ENCODE results near the gene RPS6KC1. TPM values are rescaled to one million over a fixed set of nuclear protein-coding genes. Genes with fewer than 3 reads are reported as not detected.
"Not testable (repeated sequence)": the region's sequence is repeated elsewhere in the genome, so short reads cannot be mapped to it uniquely, and the experiment has no call there.

The RPS6KC1 gene
- total RNA-seq, 1 donor from 2014 or later = 12.9 TPM

GRCh38 chr1:213136190-213136917 lies 85.3 kb downstream of the RPS6KC1 start:
- no peak for DNase-seq (ENCODE audit: low read depth)
- Histone ChIP-seq H3K27me3 (ENCODE audit: control insufficient read depth, insufficient read depth, low read length) (no peaks in the 10 kb centered on the region), H3K36me3 (ENCODE audit: control insufficient read depth, insufficient read depth, low read length) (no peaks in the 10 kb centered on the region), H3K4me3 (ENCODE audit: low read depth, low read length) (no peak overlapping the region)
- no peak for FAIRE-seq
- no peak for TF ChIP-seq CTCF (IDR thresholded peaks at IDR 0.05; ENCODE audit: insufficient read depth, low read length, severe bottlenecking)

DNA sequence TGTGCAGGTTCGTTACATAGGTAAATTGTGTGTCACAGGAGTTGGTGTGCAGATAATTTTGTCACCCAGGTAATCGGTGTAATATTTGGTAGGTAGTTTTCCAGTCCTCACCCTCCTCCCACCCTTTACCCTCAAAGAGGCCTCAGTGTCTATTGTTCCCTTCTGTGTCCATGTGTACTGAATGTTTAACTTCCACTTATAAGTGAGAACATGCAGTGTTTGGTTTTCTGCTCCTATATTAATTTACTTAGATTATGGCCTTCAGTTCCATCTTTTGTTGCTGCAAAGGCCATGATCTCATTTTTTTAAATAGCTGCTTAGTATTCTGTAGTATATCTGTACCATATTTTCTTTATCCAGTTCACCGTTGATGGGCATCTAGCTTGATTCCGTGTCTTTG lies 87.3 kb downstream of the RPS6KC1 start:
- DNase-seq (ENCODE audit: low read depth) = no peak
- no peak for FAIRE-seq
- Histone ChIP-seq H3K36me3 (ENCODE audit: control insufficient read depth, insufficient read depth, low read length) (no peaks in the 10 kb centered on the region), H3K4me3 (ENCODE audit: low read depth, low read length) (no peak overlapping the region), H3K27me3 (ENCODE audit: control insufficient read depth, insufficient read depth, low read length) (no peaks in the 10 kb centered on the region)
- no peak for TF ChIP-seq CTCF (IDR thresholded peaks at IDR 0.05; ENCODE audit: insufficient read depth, low read length, severe bottlenecking)

DNA sequence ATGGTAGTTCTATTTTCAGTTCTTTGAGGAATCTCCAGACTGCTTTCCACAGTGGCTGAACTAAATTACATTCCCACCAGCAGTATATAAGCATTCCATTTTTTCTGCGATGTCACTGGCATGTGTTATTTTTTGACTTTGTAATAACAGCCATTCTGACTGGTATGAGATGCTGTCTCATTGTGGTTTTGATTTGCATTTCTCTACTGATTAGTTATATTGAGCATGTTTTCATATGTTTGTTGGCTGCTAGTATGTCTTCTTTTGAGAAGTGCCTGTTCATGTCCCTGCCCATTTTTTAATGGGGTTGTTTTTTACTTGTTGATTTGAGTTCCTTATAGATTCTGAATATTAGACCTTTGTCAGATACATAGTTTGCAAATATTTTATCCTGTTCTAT lies 87.9 kb downstream of the RPS6KC1 start:
- no peak for FAIRE-seq
- H3K27me3 ChIP-seq (ENCODE audit: control insufficient read depth, insufficient read depth, low read length) = no peaks in the 10 kb centered on the region
- no peaks in the 10 kb centered on the region for H3K36me3 ChIP-seq (ENCODE audit: control insufficient read depth, insufficient read depth, low read length)
- no peak for TF ChIP-seq CTCF (IDR thresholded peaks at IDR 0.05; ENCODE audit: insufficient read depth, low read length, severe bottlenecking)
- DNase-seq (ENCODE audit: low read depth) = no peak
- no peak overlapping the region for H3K4me3 ChIP-seq (ENCODE audit: low read depth, low read length)

DNA sequence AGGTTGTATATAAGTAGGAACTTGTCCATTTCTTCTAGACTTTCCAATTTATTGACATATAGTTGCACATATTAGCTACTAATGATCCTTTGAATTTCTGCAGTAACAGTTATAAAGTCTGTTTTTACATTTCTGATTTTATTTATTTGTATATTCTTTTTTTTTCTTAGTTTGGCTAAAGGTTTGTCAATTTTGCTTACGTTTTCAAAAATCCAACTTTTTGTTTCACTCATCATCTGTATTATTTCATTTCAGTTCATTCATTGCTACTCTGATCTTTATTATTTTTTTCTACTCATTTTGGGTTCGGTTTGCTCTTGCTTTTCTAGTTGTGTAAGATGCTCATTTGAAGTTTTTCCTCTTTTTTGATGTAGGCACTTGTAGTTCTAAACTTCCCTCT lies 97.9 kb downstream of the RPS6KC1 start:
- no peaks in the 10 kb centered on the region for H3K36me3 ChIP-seq (ENCODE audit: control insufficient read depth, insufficient read depth, low read length)
- DNase-seq (ENCODE audit: low read depth) (no peak), FAIRE-seq (no peak)
- no peak overlapping the region for H3K4me3 ChIP-seq (ENCODE audit: low read depth, low read length)
- H3K27me3 ChIP-seq (ENCODE audit: control insufficient read depth, insufficient read depth, low read length) = no peaks in the 10 kb centered on the region
- TF ChIP-seq CTCF (IDR thresholded peaks at IDR 0.05; ENCODE audit: insufficient read depth, low read length, severe bottlenecking) = no peak

DNA sequence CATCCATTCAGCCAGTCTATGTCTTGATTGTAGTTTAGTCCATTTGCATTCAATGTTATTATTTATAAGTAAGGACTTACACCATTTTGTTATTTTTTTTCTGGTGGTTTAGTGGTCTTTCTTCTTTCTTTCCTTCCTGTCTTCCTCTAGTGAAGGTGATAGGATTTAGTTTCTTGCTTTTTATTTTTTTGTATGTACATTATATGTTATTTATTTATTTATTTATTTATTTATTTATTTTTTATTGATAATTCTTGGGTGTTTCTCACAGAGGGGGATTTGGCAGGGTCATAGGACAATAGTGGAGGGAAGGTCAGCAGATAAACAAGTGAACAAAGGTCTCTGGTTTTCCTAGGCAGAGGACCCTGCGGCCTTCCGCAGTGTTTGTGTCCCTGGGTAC lies 99.0 kb downstream of the RPS6KC1 start:
- DNase-seq (ENCODE audit: low read depth); H3K27me3 ChIP-seq (ENCODE audit: control insufficient read depth, insufficient read depth, low read length); FAIRE-seq; H3K36me3 ChIP-seq (ENCODE audit: control insufficient read depth, insufficient read depth, low read length); H3K4me3 ChIP-seq (ENCODE audit: low read depth, low read length): not testable (repeated sequence)

DNA sequence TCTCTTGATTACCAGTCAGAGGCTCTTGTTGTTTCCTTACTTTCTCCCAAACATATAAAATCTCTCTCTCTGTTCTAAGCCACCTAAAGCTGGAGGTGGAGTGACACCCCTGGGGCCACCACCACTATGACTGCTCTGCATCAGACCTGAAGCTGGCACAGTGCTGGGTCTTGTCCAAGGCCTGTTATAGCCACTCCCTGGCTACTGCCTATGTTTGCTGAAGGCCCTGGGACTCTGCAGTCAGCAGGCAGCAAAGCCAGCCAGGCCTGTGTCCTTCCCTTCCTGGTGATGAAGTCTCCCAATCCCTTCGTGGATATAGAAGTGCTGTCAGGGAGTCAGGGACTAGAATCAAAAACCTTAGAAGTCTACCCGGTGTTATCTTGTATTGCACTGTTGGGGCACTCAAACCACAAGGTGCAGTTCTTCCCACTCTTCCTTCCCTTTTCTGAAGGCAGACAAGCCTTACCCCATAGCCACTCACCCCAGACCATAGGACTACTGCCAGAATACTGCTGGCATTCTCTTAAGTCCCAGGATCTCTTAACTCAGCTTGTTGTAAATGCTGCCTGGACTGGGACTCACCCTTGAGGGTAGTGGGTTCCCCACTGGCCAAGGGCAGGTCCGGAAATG lies 103.1 kb downstream of the RPS6KC1 start:
- DNase-seq (ENCODE audit: low read depth) = peak; percentile 2
- no peaks in the 10 kb centered on the region for H3K27me3 ChIP-seq (ENCODE audit: control insufficient read depth, insufficient read depth, low read length)
- H3K4me3 ChIP-seq (ENCODE audit: low read depth, low read length) = no peak overlapping the region
- H3K36me3 ChIP-seq (ENCODE audit: control insufficient read depth, insufficient read depth, low read length) = no peaks in the 10 kb centered on the region
- FAIRE-seq = peak; percentile 40
- TF ChIP-seq CTCF (IDR thresholded peaks at IDR 0.05; ENCODE audit: insufficient read depth, low read length, severe bottlenecking) = no peak
